Measurements from ENCODE around the gene MTMR12. TPM values are rescaled to one million over a fixed set of nuclear protein-coding genes. Genes with fewer than 3 reads are reported as not detected.
A peak's percentile ranks its signal among the peaks of the same experiment; 100 is the strongest.
"Not testable (repeated sequence)": the region's sequence is repeated elsewhere in the genome, so short reads cannot be mapped to it uniquely, and the experiment has no call there.

MTMR12 gene
- total RNA-seq, 1 donor from 2014 or later = 36.3 TPM

GRCh38 chr5:32301891-32302290 is 10.8 kb downstream of the MTMR12 start:
- no peak overlapping the region for H3K27ac Mint-ChIP-seq
- ChIA-PET CTCF (no interaction called here), POLR2A (no interaction called here)
- peaks cover 76% of the 10 kb centered on the region for H3K4me1 Mint-ChIP-seq
- intact Hi-C loops (cut with micrococcal nuclease) = no loop called here
- H3K9me3 Mint-ChIP-seq = no peaks in the 10 kb centered on the region
- peaks cover 22% of the 10 kb centered on the region for H3K36me3 Mint-ChIP-seq (ENCODE audit: low read depth)
- ATAC-seq (ENCODE audit: low read depth) (no peak), DNase-seq (no peak)
- no peak overlapping the region for H3K4me3 Mint-ChIP-seq
- TF ChIP-seq CTCF (IDR thresholded peaks at IDR 0.05) = no peak
- no peaks in the 10 kb centered on the region for H3K27me3 Mint-ChIP-seq

DNA sequence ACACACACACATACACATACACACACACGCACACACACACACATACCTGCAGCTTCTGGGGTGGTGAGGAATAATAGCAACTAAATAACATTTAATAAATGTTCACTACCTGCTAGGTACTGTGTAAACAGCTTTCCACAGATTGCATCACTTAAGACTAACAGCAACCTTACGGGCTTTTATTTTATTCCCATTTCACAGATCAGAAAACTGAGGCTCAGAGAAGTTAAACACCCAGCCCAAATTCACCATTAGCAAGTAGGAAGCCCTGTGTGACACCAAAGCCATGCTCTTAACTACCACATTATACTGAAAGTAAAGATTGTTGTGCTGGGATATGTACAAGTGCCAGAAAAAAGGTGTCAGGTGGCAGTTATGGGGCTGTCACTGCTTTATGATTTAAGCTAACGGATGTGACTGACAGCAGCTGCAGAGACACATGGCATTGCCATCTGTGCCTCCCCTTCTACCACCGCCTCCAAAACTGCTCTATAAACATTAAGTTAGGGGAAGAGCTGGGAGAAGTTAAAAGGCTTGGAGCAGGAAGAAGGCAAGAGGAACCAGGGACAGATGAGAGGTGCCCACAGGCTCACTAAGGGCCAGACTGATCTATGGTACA is 13.6 kb downstream of the MTMR12 start:
- H3K9me3 Mint-ChIP-seq = no peaks in the 10 kb centered on the region
- intact Hi-C loops (cut with micrococcal nuclease) = no loop called here
- POLR2A ChIA-PET = interaction anchor here (0.6 kb wide), 1 partner anchor 274 kb away, joined by 5 read pairs; no protein-coding TSS in a partner anchor

DNA sequence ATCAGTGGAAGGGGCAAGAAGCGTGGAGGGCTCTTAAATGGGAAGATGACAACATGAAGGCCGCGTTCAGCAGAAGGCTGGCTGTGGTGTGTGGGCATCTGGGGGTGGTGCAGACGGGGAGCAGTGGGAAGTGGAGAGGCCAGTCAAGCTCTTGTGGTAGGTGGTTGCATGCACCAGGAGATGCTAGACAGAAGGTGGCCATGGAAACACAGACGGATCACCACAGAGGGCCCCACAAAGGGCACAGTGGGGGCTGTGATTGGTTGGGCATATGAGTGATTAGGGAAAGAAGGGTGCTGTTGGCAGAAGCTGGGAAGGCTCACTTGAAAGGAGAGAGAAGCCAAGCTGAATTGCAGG is 14.7 kb downstream of the MTMR12 start:
- no peak for TF ChIP-seq CTCF (IDR thresholded peaks at IDR 0.05)
- no peaks in the 10 kb centered on the region for H3K27me3 Mint-ChIP-seq
- no peaks in the 10 kb centered on the region for H3K9me3 Mint-ChIP-seq
- peak; percentile 68 for ATAC-seq (ENCODE audit: low read depth)
- no peak for DNase-seq
- ChIA-PET POLR2A (interaction anchor here (0.6 kb wide), 1 partner anchor 125 kb away, joined by 3 read pairs; no protein-coding TSS in a partner anchor), CTCF (interaction anchor here (0.8 kb wide), 1 partner anchor 66 kb away, joined by 3 read pairs; no protein-coding TSS in a partner anchor)
- peak overlapping the region; percentile 46 for H3K27ac Mint-ChIP-seq
- peaks cover 50% of the 10 kb centered on the region for H3K36me3 Mint-ChIP-seq (ENCODE audit: low read depth)
- intact Hi-C loops (cut with micrococcal nuclease) = no loop called here
- no peak overlapping the region for H3K4me3 Mint-ChIP-seq
- H3K4me1 Mint-ChIP-seq = peaks cover 65% of the 10 kb centered on the region

More for the DNA sequence above, 13.6 kb downstream of the MTMR12 start:
- no peak for TF ChIP-seq CTCF (IDR thresholded peaks at IDR 0.05)
- no peak overlapping the region for H3K4me3 Mint-ChIP-seq
- no peak for ATAC-seq (ENCODE audit: low read depth)
- peaks cover 40% of the 10 kb centered on the region for H3K36me3 Mint-ChIP-seq (ENCODE audit: low read depth)
- no peak overlapping the region for H3K27ac Mint-ChIP-seq
- peaks cover 60% of the 10 kb centered on the region for H3K4me1 Mint-ChIP-seq
- DNase-seq = no peak
- CTCF ChIA-PET = interaction anchor here (1.2 kb wide), 1 partner anchor 67 kb away, joined by 3 read pairs; no protein-coding TSS in a partner anchor
- H3K27me3 Mint-ChIP-seq = no peaks in the 10 kb centered on the region

DNA sequence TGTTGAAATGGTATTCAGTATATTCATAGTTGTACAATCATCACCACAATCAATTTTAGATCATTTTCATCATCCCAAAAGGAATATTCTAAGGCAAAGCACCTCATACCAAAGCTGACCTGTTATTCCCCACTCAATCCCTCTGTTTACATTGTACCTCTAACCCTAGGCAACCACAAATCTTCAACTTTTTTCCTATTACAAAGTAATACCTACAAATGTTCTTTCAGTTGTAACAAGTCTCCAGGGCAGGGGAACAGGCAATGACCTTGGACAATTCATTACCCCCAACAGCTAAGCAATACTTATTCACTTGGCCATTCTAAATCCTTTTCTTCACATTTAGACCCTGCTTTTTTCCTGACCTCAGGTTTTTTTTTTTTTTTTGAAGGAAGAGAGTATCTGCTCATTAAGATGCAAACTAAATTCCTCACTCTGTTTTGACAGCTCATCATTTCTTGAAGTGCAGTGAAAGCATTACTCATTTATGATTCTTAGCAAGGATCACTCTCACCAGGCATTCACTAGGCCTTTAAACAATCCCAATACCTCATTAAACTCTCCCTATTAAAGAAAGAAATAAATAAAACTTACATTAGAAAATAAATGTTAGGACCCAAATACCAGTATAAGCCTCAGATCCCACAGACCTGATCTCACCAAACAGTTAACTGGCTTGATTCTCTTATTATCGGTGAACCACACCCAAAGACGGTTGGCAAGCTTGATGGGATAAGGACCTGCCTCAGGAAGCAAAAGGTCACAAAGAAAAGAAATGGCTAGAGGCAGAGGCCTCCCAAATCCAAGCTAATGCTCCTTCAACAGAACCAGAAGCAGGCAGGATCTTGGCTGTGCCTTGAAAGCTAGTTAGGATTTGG is 15.3 kb downstream of the MTMR12 start:
- Mint-ChIP-seq H3K27ac (no peak overlapping the region), H3K27me3 (no peaks in the 10 kb centered on the region), H3K9me3 (no peaks in the 10 kb centered on the region), H3K4me1 (peaks cover 69% of the 10 kb centered on the region), H3K36me3 (ENCODE audit: low read depth) (peaks cover 55% of the 10 kb centered on the region), H3K4me3 (no peak overlapping the region)
- intact Hi-C loops (cut with micrococcal nuclease) = no loop called here
- DNase-seq (no peak), ATAC-seq (ENCODE audit: low read depth) (no peak)
- ChIA-PET POLR2A (interaction anchor here (0.6 to 0.7 kb wide), 2 partner anchors 124 to 125 kb away, joined by 3 to 4 read pairs; no protein-coding TSS in a partner anchor), CTCF (interaction anchor here (0.8 kb wide), 1 partner anchor 65 kb away, joined by 3 read pairs; no protein-coding TSS in a partner anchor)
- TF ChIP-seq CTCF (IDR thresholded peaks at IDR 0.05) = no peak

- DNase-seq; H3K27me3 Mint-ChIP-seq; H3K4me3 Mint-ChIP-seq; ATAC-seq (ENCODE audit: low read depth); CTCF ChIA-PET; H3K9me3 Mint-ChIP-seq; intact Hi-C loops (cut with micrococcal nuclease); H3K27ac Mint-ChIP-seq: not testable (repeated sequence)
- Mint-ChIP-seq H3K4me1 (peaks cover 75% of the 10 kb centered on the region), H3K36me3 (ENCODE audit: low read depth) (peaks cover 56% of the 10 kb centered on the region)
- POLR2A ChIA-PET = interaction anchor here (0.7 kb wide), 2 partner anchors 21 to 123 kb away, joined by 3 to 4 read pairs; no protein-coding TSS in a partner anchor
These were observed 16.6 kb downstream of the MTMR12 start for GRCh38 chr5:32295966-32296772.

Data from activated B cell treated with CpG ODN at 0.5 μM for 24 hours (primary cell).